GM18517 (cell line): Measurements from ENCODE around the gene NEK4.

Source experiments
- ATAC-seq: cut with Tn5 transposase; IDR thresholded peaks from one replicate; pipeline ENCODE4 v1.9.1; 2021; ENCODE audit warnings: mild to moderate bottlenecking, moderate library complexity; ENCODE audit not compliant: unreplicated experiment

NEK4 gene

DNA sequence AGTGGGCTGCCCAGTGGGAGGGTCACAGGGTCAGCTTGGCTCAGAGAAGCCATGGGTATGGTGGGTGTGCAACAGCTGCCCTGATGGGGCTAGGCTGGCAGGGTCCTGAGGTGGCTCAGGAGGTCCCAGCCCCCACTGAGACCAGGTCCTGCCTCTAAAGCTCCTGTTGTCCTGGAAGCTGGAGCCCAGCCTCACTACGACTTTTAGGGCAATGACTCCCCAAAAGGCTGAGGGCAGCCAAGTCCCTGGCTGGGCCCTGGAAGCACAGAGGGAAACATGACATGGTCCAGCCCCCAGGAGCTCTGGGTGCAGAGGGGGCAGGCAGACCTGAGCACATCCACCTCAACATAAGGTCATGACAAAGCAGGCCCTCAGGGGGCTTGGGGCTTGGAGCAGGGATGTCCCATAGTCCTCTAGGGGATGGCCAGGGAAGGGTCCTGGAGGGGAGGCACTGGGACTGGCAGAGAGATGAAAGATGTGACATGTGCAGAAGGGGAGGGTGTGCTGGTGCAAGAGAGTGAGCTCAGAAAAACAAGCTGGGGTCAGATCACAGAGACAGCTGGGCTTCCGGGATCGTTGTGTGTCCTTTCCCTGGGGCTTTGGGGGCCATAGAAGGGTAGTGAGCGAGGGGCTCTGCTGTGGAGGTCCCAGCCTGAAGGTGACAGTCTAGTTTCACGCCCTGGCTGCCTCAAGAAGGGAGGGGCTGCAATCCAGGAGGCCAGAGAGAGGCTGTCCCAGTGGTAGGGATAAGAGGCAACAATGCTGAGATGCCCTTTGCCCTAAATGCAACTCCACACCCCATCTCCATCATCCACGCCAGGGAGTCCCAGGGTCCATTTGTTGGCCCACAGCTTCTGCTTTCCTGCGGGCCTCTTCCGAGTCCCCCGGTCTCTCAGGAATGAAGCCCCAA, 23.2 kb upstream of the NEK4 start:
- ATAC-seq = no peak

DNA sequence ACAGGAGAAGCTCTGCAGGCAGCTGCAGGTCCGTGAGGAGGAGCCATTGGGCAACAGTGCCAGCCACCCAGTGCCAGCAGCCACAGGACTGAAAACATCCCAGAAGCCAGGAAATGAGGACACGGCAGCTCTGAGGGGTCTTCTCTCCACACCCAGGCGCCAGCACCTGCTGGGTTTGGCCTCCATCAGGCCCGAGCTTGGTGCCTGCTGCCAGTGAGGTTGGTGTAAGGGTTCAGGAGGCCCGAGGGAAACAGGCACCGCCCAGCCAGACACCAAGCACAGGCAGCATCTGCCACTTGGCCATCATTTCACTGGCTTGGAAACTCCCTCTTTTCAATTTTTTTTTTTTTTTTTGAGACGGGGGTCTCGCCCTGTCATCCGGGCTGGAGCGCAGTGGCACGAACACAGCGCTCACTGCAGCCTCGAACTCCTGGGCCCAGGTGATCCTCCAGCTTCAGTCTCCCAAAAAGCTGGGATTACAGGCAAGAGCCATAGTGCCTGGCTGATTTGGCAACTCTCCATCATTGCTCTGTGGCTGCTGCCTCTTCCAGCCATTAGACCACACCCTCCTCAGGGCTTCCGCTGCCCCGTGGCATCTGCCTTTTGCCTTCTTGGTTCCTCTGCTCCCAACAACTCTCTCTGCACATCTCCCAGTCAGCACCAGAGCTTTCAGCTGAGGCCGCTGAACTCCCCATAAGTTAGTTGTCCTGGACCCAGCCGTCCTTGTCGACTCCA, 22.4 kb upstream of the NEK4 start:
- ATAC-seq = no peak

DNA sequence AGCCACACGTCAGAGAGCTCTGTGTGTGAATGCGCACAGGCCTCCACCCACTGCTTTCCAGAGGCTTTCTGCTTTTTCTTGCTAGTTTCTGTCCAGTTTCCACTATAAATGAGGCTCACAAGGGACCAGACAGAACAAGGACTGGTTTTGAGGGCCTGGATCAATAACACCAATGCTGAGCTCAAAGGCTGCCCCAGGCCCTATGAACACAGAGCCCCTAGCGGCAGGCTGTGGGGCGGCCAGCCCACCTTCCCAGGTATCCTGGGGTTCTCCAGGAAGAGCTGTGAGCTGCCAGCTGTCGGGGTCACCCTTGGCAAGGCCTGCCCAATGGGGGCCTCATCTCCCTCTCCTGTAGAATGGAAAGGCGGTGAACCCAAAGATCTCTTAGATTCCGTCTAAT, 21.7 kb upstream of the NEK4 start:
- no peak for ATAC-seq

DNA sequence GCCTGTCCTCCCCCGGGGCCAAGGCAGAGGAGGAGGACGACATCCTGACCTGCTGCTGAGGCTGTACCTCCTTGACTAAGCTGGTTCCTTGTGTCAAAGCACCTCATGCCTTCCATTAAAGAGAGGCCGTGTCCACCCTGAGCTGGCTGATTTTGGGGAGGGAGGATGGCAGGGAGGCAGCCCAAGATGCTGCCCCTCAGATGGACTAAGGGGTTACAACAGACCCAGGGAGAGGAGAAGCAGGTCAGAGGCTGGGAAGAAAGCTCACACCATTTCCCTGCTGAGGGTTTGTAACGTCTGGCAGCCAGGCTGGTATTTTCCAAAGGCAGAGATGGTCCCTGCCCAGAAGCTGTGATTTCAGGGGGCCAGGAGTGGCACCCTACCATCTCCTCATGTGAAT, 21.2 kb upstream of the NEK4 start:
- no peak for ATAC-seq

DNA sequence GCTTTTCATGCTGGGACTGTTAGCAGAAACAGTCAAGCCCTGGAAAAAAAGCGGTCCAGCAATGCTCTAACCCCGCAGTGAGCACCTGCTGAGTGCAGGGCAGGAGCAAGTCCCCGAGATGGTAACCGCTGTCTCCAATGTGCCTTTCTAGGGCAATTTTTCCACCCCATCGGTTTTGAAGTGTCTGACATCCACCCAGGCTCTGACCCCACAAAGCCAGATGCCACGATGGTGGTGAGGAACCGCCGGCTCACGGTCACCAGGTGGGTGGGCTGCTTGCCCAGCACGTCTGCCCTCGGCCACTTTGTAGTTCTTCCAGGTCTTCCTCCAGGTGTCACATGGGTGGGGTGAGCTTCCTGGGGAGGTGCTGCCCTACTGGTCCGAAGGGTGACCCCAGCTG, 20.6 kb upstream of the NEK4 start:
- no peak for ATAC-seq

DNA sequence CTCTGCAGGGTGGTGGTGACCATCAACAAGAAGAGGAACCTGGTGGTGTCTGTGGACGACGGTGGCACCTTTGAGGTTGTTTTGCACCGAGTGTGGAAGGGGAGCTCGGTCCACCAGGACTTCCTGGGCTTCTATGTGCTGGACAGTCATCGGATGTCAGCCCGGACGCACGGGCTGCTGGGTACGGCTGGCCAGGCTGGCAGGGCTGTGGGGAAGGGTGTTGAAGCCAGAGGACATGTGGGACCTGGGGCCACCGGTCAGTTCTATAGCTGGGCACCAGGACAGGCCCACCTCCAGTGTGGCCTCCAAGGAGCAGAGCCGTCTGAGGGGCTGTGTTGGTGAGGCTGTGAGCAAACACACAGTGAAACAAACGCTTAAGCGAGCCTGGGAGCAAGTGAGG, 20.0 kb upstream of the NEK4 start:
- ATAC-seq = no peak

DNA sequence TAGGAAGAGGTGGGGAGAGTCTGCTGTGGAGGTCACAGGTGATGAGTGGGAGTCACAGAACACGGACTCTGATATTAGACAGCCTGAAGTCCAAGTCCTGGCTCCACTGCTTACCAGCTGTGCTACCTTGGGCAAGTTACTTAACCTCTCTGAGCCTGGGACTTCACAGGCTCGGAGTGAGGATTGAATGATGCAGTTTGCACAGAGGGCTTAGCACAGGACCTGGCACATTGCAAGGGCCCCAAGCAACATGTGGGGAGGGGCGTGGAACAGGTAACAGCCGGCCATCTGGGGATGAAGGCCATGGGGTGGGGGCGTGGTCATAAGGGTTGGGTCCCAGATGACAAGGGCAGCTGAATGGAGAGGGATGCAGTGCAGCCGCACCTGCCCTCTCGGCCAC, 19.6 kb upstream of the NEK4 start:
- no peak for ATAC-seq

DNA sequence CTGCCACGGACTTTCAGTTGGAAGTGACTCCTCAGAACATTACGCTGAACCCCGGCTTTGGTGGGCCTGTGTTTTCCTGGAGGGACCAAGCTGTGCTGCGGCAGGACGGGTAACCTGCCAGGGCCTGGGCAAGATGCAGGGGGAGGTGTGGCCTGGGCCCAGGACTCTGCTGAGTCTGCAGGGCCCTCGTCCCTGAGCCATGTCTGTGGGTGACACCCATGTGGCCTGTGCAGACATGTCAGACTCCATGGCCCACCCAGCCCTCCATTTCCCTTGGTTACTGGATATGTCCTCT, 19.0 kb upstream of the NEK4 start:
- ATAC-seq = no peak

DNA sequence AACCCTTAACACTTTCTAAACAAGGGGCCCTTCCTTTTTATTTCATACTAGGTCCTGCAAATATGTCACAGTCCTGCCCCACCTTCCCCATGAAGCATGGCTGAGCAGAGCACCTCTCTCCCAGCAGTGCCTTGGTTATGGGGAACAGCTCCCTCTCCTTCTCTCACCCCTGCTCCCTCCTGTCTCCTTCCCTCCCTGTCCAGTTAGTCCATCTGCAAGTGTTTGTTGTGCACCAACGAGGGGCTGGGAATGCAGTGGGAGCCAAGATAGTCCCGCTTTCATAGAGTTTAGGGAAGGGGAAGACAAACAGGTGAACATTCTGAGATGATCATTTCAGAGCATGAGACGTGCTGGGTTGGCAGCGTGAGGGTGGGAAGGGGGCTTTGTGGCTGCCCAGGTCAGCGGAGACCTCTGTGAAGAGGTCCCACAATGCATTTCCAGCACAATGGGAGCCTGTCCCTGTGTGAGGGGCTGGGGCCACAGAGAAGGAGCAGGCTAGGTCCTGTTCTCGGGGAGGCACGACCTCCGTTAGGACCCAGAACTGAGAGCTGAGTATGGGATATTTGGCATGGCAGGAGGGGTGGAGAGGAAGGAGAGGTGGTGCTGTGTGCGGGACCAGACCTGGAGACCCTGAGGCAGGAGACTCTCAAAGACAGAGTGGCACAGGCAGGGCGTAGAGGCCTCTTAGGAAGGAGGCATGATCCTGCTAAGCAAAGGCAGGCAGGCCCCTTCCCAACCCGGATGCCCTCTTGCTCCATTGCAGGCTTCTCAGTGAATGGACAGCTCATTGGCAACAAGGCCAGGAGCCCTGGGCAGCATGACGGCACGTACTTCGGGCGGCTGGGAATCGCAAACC, 18.4 kb upstream of the NEK4 start:
- no peak for ATAC-seq

DNA sequence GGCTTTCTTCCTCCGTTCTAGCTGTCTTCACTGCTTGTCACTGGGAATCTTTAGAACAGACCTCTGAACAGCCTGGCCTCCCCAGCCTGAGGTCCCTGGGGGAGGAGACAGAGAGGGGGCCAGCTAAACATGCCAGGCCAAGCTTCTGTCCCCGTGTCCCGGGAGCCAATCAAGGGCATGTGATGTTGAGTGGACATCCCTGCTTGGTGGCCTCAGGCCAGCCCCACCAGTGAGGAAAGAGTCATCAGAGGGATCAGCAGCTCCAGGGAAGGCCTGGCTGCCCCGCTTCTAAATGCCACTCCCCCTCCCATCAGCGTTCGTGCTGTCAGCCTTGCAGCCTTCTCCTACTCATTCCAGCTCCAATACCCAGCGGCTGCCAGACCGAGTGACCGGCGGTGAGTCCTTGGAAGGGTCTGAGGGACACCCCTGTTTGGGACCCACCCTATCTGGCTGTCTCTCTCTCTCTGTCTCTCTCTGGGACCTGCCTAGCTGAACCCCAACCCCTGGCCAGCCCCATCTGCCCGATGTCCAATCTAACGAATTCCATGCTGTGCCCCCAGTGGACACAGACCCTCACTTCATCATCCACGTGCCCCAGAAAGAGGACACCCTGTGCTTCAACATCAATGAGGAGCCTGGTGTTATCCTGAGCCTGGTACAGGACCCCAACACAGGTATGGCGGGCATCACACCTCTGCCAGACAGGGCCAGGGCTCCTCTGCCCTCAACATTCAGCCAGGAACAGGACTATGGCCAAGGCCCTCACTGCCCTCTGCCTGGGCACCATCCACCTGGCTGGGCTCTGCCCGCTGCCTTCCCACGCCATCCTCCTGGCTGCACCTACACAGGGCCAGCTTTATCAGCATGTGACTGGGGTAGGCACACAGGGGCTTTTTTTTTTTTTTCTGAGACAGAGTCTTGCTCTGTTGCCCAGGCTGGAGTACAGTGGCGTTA, 17.2 kb upstream of the NEK4 start:
- no peak for ATAC-seq

DNA sequence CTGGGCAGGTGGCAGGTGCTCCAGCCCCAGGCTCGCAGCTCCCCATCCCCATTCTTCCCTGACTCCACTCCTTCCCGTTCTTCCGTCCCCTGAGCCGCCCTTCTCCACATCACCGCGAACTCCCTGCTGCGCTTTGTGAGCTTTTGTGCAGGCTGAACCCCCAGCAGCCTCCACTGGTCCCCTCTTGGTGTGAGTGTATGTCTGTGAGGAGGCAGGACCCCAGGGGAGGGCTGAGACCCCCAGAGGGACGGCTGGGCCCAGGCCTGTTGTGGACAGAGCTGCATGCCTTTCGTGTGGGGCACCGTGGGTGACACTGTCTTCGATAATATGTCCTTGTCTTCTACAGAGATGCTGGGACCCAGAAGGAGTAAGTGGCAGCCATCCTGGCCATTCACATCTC, 16.5 kb upstream of the NEK4 start:
- no peak for ATAC-seq

DNA sequence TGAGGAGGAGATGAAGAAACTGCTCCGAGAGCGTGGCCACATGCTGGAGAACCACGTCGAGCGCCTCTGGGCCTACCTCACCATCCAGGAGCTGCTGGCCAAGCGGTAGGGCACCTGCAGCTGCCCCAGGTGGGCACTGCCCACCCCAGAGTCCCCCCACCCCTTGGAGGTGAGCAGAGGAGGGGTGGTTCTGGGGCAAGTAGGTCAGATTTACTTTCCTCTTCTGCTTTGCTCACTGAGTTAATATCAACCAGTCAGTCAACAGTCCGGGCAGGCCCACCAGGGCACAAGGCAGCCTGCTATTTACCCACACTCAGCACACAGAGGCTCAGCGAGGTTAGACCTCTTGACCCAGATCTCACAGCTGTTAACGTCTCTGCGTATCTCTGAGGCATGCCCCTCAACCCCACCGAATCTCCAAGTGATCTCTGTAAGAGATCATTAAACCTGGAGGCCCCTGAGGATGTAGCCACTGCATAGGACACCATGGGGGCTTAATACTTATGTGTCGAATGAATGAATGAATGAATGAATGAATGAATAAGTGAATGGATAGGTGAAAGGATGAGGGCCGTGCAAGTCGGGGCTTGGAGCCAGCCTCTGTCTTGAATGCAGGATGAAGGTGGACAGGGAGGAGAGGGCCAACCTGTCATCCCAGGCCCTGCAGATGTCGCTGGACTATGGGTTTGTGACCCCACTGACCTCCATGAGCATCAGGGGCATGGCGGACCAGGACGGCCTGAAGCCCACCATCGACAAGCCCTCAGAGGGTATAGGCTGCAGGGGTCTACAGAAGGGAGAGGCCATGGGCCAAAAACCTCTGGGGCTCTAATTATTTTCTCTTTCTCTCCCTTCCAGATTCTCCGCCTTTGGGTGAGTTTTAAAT, 15.8 kb upstream of the NEK4 start:
- ATAC-seq = no peak

DNA sequence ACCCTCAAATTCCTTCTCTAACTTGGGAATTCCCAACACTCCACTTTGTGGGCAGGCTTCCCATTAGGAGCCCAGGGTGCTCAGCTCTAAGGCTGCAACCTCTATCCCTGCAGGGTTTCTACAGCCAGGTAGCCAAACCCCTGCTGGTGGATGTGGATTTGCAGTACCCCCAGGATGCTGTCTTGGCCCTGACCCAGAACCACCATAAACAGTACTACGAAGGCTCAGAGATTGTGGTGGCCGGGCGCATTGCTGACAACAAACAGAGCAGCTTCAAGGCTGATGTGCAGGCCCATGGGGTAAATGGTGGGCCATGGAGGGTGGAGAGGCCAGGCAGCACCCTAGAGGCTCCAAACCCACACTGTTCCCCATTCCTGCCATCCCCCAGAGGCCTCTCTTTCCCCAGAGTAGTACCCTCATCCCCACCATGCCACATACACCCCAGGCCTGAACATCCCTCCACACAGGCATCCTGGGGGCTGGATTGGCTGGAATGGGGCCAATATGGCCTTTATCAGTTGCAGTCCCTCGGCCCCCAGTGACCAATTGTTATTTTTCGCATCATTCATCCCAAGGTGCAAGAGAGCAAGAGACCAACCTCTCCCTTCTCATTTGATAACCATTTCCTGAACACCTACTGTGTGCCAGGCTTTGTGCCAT, 14.3 kb upstream of the NEK4 start:
- no peak for ATAC-seq

DNA sequence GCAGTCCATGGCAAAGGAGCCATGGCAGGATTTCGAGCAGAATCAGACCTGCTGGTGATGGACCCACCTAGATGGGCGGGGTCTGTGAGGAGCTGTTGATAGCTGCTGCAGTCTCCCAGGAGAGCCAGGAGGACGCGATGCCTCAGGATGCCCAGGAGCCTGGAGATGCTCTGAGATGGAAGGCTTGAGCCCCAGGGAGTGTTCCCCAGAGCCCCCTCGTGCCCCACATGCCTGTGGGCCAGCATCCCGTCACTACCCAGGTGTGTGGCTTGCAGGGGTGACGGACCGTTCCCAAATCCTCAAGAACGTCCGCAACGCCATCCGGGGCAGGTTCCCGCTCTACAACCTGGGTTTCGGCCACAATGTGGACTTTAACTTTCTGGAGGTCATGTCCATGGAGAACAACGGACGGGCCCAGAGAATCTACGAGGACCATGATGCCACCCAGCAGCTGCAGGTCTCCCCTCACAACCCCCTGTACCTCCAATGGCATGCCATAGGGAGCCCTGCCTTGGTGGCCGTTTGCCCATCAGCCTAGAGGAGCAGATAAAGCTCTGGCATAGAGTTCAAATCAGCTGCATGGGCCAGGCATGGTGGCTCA, 13.4 kb upstream of the NEK4 start:
- no peak for ATAC-seq

DNA sequence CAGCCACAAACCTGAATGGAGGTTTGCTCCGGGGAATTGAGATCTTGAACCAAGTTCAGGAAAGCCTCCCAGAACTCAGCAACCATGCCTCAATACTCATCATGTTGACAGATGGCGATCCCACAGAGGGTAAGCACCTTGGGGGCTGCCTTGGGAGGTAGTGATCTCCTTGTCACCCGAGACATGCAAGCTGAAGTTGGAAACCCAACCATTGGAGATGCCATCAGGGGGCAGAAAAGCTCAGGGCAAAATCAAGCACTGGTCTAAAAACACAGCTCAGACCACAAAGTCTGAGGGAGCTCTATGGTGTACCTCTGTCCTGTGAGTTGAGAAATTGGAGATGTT, 12.4 kb upstream of the NEK4 start:
- ATAC-seq = no peak

DNA sequence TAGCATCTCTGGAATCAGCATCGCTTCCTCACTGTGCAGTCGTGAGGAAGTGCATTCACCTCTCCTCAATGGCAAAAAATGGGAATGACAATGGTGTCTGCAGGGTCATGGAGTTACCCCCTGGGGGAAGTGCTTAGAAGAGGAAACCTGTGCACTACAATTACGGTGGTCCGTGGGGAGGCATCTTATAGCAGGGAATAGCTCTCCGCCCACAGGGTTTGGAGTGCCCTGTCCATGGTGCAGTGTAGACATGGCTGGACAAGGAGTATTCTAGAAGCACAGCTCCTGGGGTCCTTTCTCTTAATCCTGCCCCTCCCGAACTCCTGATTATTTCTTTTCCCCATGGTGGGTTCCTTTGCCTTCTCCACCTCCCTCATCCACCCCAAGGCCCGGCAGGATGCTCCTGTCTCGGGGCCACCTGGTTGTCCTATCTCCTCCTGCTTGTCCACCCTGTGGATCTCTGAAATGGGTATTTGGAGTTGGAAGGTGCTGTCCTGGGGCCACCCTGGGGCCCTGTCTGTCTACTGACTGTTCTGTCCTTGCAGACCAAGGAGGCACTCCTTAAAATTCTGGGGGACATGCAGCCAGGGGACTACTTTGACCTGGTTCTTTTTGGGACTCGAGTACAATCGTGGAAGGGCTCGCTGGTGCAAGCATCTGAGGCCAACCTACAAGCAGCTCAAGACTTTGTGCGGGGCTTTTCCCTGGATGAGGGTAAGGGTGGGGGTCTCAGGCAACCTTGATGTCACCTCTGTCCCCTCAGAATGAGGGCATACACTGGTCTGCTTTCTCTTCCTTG, 11.9 kb upstream of the NEK4 start:
- no peak for ATAC-seq

DNA sequence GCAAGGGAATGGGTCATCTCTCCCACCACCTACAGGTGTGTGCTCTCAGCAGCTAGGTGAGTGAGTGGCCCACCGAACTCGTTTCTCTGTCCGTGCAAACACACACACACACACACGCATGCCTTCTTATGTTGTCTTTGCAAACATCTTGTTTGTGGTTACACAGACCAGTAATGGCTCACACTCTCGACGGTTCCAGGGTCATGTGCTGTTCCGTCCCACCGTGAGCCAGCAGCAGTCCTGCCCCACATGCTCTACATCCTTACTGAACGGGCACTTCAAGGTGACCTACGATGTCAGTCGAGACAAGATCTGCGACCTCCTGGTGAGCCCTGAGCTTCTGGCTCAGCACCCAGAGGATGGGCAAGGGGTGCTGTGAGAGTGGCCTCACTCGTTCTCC, 11.0 kb upstream of the NEK4 start:
- ATAC-seq = no peak
